KMS-11 (cell line): ENCODE data around the gene POF1B.
"Not testable (repeated sequence)": the region's sequence is repeated elsewhere in the genome, so short reads cannot be mapped to it uniquely, and the experiment has no call there.

ENCODE experiments used
- H2AFZ ChIP-seq: fragments of 200-600 bp; sonication (generic); 2 replicates; pipeline ENCODE4 v1.6.1; 2016; ENCODE audit warnings: antibody characterized with exemption, mixed run types, low read depth
- H3K27ac ChIP-seq: fragments of 200-600 bp; sonication (generic); 2 replicates; pipeline ENCODE4 v1.6.1; 2016; ENCODE audit warnings: mild to moderate bottlenecking, mixed run types
- H3K27me3 ChIP-seq: fragments of 200-600 bp; sonication (generic); 2 replicates; pipeline ENCODE4 v1.6.1; 2017; ENCODE audit warnings: mild to moderate bottlenecking, low read depth, mixed run types, moderate library complexity; ENCODE audit not compliant: insufficient read depth
- H3K36me3 ChIP-seq: fragments of 200-600 bp; sonication (generic); 2 replicates; pipeline ENCODE4 v1.6.1; 2017; ENCODE audit warnings: mild to moderate bottlenecking, mixed run types; ENCODE audit not compliant: insufficient read depth
- H3K4me1 ChIP-seq: fragments of 200-600 bp; sonication (generic); 2 replicates; pipeline ENCODE4 v1.6.1; 2016; ENCODE audit warnings: mild to moderate bottlenecking, low read depth, mixed run types; ENCODE audit not compliant: poor library complexity, severe bottlenecking
- H3K4me2 ChIP-seq: fragments of 200-600 bp; sonication (generic); 2 replicates; pipeline ENCODE4 v1.7.0; 2016; ENCODE audit warnings: mild to moderate bottlenecking, mixed run types
- H3K4me3 ChIP-seq: fragments of 200-600 bp; sonication (generic); IDR thresholded peaks from 2 replicates; pipeline ENCODE4 v1.6.1; 2017; ENCODE audit warnings: low read depth, low read length, mixed read lengths; ENCODE audit not compliant: insufficient read depth
- H3K79me2 ChIP-seq: fragments of 200-600 bp; sonication (generic); 2 replicates; pipeline ENCODE4 v1.6.1; 2016; ENCODE audit warnings: low read depth, mixed run types; ENCODE audit not compliant: insufficient read depth
- H3K9ac ChIP-seq: fragments of 200-600 bp; sonication (generic); 2 replicates; pipeline ENCODE4 v1.6.1; 2016; ENCODE audit warnings: mild to moderate bottlenecking, mixed run types
- H4K20me1 ChIP-seq: fragments of 200-600 bp; sonication (generic); 2 replicates; pipeline ENCODE4 v1.6.1; 2016; ENCODE audit warnings: mild to moderate bottlenecking, mixed run types; ENCODE audit not compliant: insufficient read depth
- TF ChIP-seq, protein P1 (sequence below): fragments of 200-600 bp; sonication (generic); conservative IDR thresholded peaks from 2 replicates; pipeline ENCODE4 v1.6.1; 2017; ENCODE audit warnings: low read depth, mild to moderate bottlenecking, antibody characterized with exemption, low read length, moderate library complexity, mixed read lengths

POF1B gene

GRCh38 chrX:85326234-85327059, 53.0 kb downstream of the POF1B start:
- H3K4me2 ChIP-seq = no peak overlapping the region
- no peaks in the 10 kb centered on the region for H3K36me3 ChIP-seq
- H3K27ac ChIP-seq = no peak overlapping the region
- H3K4me1 ChIP-seq = no peaks in the 10 kb centered on the region
- no peak overlapping the region for H2AFZ ChIP-seq
- TF ChIP-seq, protein P1, sequence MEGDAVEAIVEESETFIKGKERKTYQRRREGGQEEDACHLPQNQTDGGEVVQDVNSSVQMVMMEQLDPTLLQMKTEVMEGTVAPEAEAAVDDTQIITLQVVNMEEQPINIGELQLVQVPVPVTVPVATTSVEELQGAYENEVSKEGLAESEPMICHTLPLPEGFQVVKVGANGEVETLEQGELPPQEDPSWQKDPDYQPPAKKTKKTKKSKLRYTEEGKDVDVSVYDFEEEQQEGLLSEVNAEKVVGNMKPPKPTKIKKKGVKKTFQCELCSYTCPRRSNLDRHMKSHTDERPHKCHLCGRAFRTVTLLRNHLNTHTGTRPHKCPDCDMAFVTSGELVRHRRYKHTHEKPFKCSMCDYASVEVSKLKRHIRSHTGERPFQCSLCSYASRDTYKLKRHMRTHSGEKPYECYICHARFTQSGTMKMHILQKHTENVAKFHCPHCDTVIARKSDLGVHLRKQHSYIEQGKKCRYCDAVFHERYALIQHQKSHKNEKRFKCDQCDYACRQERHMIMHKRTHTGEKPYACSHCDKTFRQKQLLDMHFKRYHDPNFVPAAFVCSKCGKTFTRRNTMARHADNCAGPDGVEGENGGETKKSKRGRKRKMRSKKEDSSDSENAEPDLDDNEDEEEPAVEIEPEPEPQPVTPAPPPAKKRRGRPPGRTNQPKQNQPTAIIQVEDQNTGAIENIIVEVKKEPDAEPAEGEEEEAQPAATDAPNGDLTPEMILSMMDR = no peak
- H3K9ac ChIP-seq = no peak overlapping the region
- H3K4me3 ChIP-seq = no peak overlapping the region
- H3K79me2 ChIP-seq = no peaks in the 10 kb centered on the region
- no peaks in the 10 kb centered on the region for H4K20me1 ChIP-seq
- no peaks in the 10 kb centered on the region for H3K27me3 ChIP-seq

- H3K4me2 ChIP-seq, H3K36me3 ChIP-seq, H3K4me3 ChIP-seq, H2AFZ ChIP-seq, H3K27ac ChIP-seq, H3K4me1 ChIP-seq, H3K79me2 ChIP-seq, H3K27me3 ChIP-seq, H4K20me1 ChIP-seq, H3K9ac ChIP-seq: not testable (repeated sequence)
Observed at GRCh38 chrX:85311348-85311747, 68.1 kb downstream of the POF1B start.

- no peak overlapping the region for H3K9ac ChIP-seq
- H3K27me3 ChIP-seq = no peaks in the 10 kb centered on the region
- no peak overlapping the region for H3K4me3 ChIP-seq
- H3K4me1 ChIP-seq = no peaks in the 10 kb centered on the region
- TF ChIP-seq, protein P1 = no peak
- H2AFZ ChIP-seq = no peak overlapping the region
- H4K20me1 ChIP-seq = no peaks in the 10 kb centered on the region
- H3K27ac ChIP-seq = no peak overlapping the region
- H3K79me2 ChIP-seq = no peaks in the 10 kb centered on the region
- H3K4me2 ChIP-seq = no peak overlapping the region
- H3K36me3 ChIP-seq = no peaks in the 10 kb centered on the region
Observed at GRCh38 chrX:85309717-85310116, 69.7 kb downstream of the POF1B start.

DNA sequence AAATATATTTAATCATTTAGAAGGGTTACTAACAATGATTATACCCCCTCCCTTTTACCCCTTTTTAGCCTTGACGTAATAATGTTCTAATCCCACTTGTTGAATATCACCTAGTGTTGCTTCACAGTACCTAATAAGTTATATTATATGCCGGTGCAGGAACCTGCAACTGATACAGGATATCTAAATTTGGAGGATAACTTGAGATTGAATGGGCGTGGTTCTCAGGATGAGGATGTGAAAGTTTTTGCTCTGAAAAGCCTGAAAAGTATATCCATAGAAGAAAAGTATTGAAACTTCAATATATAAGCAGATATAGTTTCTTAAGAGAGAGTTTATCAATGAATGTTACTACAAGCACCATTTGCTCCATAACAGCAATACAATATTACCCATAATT, 75.9 kb downstream of the POF1B start:
- Histone ChIP-seq H3K36me3 (no peaks in the 10 kb centered on the region), H3K79me2 (no peaks in the 10 kb centered on the region), H2AFZ (no peak overlapping the region), H3K9ac (no peak overlapping the region), H3K4me3 (no peak overlapping the region), H3K27me3 (no peaks in the 10 kb centered on the region), H3K4me2 (no peak overlapping the region), H4K20me1 (no peaks in the 10 kb centered on the region), H3K4me1 (no peaks in the 10 kb centered on the region), H3K27ac (no peak overlapping the region)
- TF ChIP-seq, protein P1 = no peak

DNA sequence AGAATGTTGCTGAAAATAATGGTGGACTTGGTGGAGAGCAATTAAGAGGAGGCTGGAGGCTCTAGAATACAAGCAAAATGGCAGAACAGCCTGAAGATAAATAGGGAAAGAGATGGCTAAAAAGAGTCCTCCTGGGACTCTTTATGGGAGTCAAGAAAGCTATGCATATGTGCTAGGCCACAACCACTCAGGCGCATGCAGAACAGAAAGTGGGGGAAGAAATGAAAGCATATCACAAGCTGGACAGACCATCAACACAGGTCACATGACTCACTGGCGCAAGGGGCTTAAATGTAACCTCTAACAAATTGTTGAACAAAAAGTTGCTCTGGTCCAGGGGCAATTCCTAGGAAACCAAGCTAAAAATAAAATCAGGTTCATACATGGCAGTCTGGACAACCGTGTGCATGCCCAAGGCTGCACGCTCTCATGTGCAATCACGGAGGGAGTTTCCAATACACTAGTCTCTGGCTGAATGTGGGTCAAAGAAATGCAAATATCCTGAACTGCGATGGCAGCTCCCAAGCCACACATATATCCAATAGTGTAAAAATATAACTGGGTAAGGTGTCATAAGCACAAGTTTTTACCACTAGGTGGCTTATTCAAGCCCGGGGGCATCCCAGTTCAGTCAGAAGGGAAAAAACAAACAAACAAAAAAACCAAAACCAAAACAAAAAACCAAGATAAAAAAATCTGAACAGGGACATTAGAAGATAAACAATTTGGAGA, 90.3 kb downstream of the POF1B start:
- no peak overlapping the region for H2AFZ ChIP-seq
- H3K79me2 ChIP-seq = no peaks in the 10 kb centered on the region
- no peak overlapping the region for H3K27ac ChIP-seq
- H3K27me3 ChIP-seq = no peaks in the 10 kb centered on the region
- H3K36me3 ChIP-seq = no peaks in the 10 kb centered on the region
- H3K4me3 ChIP-seq = no peak overlapping the region
- no peaks in the 10 kb centered on the region for H4K20me1 ChIP-seq
- TF ChIP-seq, protein P1 = no peak
- H3K9ac ChIP-seq = no peak overlapping the region
- no peaks in the 10 kb centered on the region for H3K4me1 ChIP-seq
- H3K4me2 ChIP-seq = no peak overlapping the region

DNA sequence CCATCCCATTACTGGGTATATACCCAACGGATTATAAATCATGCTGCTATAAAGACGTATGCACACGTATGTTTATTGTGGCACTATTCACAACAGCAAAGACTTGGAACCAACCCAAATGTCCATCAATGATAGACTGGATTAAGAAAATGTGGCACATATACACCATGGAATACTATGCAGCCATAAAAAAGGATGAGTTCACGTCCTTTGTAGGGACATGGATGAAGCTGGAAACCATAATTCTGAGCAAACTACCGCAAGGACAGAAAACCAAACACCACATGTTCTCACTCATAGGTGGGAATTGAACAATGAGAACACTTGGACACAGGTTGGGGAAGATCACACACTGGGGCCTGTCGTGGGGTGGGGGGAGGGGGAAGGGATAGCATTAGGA, 94.2 kb downstream of the POF1B start:
- not testable (repeated sequence) for H3K4me2 ChIP-seq, H4K20me1 ChIP-seq, H3K79me2 ChIP-seq, H3K4me3 ChIP-seq, H3K36me3 ChIP-seq, H3K27me3 ChIP-seq, H3K27ac ChIP-seq, H2AFZ ChIP-seq, H3K4me1 ChIP-seq, H3K9ac ChIP-seq
